Measurements from ENCODE around the gene ADAMTS15.

DNA sequence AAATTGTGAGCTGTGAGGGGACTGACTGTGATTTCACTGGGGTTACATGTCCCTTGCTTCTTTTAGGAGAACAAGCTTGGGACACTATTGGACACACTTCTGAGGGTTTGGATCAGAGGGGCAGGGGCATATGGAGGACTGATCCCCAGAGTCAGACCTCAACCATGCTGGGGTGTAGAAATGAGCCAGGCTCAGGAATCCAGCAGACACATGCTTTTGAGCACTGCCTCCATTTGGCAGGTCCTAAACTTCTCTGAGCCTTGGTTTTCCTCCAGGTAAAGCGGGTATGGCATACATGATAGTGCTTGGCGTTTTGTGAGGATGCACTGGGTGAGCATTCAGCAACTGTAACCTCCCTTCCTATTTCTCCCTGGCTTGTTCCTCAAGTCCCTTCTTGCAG, 74.7 kb downstream of the ADAMTS15 start:
- TF ChIP-seq EP300 (IDR thresholded peaks at IDR 0.05) (no peak), POLR2A (IDR thresholded peaks at IDR 0.05) (no peak)
- TF ChIP-seq, protein P1, sequence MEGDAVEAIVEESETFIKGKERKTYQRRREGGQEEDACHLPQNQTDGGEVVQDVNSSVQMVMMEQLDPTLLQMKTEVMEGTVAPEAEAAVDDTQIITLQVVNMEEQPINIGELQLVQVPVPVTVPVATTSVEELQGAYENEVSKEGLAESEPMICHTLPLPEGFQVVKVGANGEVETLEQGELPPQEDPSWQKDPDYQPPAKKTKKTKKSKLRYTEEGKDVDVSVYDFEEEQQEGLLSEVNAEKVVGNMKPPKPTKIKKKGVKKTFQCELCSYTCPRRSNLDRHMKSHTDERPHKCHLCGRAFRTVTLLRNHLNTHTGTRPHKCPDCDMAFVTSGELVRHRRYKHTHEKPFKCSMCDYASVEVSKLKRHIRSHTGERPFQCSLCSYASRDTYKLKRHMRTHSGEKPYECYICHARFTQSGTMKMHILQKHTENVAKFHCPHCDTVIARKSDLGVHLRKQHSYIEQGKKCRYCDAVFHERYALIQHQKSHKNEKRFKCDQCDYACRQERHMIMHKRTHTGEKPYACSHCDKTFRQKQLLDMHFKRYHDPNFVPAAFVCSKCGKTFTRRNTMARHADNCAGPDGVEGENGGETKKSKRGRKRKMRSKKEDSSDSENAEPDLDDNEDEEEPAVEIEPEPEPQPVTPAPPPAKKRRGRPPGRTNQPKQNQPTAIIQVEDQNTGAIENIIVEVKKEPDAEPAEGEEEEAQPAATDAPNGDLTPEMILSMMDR (IDR thresholded peaks at IDR 0.05) = no peak
